C4-2B (cell line): ENCODE data around the gene WDR27.

Experiments
- ZFX ChIP-seq: fragments of 450-650 bp; IDR thresholded peaks from 2 replicates; pipeline ENCODE4 v1.6.1; 2017
- TF ChIP-seq, protein P1 (sequence below): fragments of 450-650 bp; conservative IDR thresholded peaks from 2 replicates; pipeline ENCODE4 v1.5.1; 2017; ENCODE audit warnings: mild to moderate bottlenecking

DNA sequence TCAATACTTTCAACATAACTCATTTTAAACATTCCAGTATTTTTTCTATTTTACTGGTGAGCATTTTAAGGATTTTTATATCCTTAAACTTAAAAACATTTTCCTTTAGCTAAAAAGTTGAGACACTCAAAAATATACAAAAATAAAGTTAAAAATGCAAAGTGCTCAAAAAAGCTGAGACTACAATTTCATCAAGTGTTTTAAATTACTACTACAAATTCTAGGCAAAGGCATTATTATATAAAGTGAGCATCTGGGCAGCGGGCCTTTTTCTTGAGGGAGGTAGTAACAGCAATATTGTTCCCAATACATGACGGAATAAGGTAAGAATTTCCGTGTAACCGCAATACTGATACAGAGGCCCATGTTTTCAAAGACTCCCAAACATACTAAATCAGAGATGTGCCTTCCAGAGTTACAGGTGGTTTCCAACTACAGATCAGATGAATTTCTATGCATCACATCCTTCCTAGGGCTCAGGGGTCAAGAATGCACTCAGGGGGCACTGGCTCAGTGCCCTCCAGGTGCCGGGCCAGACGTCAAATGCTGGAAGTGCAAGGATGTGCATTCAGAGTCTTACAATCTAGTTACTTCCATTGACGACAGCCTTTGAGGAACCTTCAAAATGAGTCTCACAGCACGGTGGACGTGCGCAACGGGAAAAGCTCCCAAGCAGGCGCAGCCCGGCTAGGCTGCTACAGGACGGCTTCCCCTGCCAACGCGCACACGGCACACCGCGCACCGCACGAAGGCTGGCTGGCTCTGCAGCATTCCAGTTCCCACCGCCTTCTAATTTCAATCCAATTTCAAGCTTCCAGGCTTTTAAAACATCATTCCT is 20.8 kb upstream of the WDR27 start:
- TF ChIP-seq, protein P1, sequence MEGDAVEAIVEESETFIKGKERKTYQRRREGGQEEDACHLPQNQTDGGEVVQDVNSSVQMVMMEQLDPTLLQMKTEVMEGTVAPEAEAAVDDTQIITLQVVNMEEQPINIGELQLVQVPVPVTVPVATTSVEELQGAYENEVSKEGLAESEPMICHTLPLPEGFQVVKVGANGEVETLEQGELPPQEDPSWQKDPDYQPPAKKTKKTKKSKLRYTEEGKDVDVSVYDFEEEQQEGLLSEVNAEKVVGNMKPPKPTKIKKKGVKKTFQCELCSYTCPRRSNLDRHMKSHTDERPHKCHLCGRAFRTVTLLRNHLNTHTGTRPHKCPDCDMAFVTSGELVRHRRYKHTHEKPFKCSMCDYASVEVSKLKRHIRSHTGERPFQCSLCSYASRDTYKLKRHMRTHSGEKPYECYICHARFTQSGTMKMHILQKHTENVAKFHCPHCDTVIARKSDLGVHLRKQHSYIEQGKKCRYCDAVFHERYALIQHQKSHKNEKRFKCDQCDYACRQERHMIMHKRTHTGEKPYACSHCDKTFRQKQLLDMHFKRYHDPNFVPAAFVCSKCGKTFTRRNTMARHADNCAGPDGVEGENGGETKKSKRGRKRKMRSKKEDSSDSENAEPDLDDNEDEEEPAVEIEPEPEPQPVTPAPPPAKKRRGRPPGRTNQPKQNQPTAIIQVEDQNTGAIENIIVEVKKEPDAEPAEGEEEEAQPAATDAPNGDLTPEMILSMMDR: no peak
- TF ChIP-seq ZFX: no peak
